Measurements from ENCODE around the gene RAE1. TPM values are rescaled to one million over a fixed set of nuclear protein-coding genes. Genes with fewer than 3 reads are reported as not detected.

RAE1 gene
- 10 to 100 TPM; 33.7 to 38.2 TPM for total RNA-seq

- Mint-ChIP-seq H3K9me3 (no peaks in the 10 kb centered on the region), H3K4me1 (ENCODE audit: low read depth) (peaks cover 23% of the 10 kb centered on the region), H3K27ac (peak within 1 kb of the TSS; percentile 85), H3K27me3 (no peaks in the 10 kb centered on the region), H3K36me3 (peaks cover 27% of the 10 kb centered on the region), H3K4me3 (peak within 1 kb of the TSS; percentile 90)
- intact Hi-C loops (cut with micrococcal nuclease), result loop anchor here (1.0 to 2.0 kb wide), 4 partner anchors 40 to 958 kb away; partner anchors contain the start of genes AURKA, CSTF1, RBM38 and RTF2
- ChIA-PET POLR2A (interaction anchor here (1.0 to 3.3 kb wide), 2 partner anchors 39 to 47 kb away, joined by 4 to 22 read pairs; partner anchors contain the start of gene RBM38), CTCF (interaction anchor here (1.0 kb wide), 1 partner anchor 801 kb away, joined by 4 read pairs; no protein-coding TSS in a partner anchor)
- peak; percentile 95 for DNase-seq
Measured at GRCh38 chr20:57351042-57351783, at the start of gene RAE1. RAE1 (plus strand) TSS chr20:57351255; CDS start chr20:57354039, 2,784 bp downstream.

GRCh38 chr20:57306747-57307146, 44.3 kb upstream of the RAE1 start:
- ChIA-PET POLR2A (no interaction called here), CTCF (interaction anchor here (0.7 kb wide), 1 partner anchor 217 kb away, joined by 3 read pairs; no protein-coding TSS in a partner anchor)
- intact Hi-C loops (cut with micrococcal nuclease), result no loop called here
- DNase-seq, result no peak
- H3K4me1 Mint-ChIP-seq (ENCODE audit: low read depth), result no peaks in the 10 kb centered on the region
- H3K27me3 Mint-ChIP-seq, result peaks cover 11% of the 10 kb centered on the region
- no peak overlapping the region for H3K4me3 Mint-ChIP-seq
- H3K36me3 Mint-ChIP-seq, result no peaks in the 10 kb centered on the region
- no peaks in the 10 kb centered on the region for H3K9me3 Mint-ChIP-seq
- no peak overlapping the region for H3K27ac Mint-ChIP-seq

- no peaks in the 10 kb centered on the region for H3K9me3 Mint-ChIP-seq
- H3K36me3 Mint-ChIP-seq, result no peaks in the 10 kb centered on the region
- CTCF ChIA-PET, result no interaction called here
- no peak overlapping the region for H3K27ac Mint-ChIP-seq
- H3K4me1 Mint-ChIP-seq (ENCODE audit: low read depth), result no peaks in the 10 kb centered on the region
- no peak for DNase-seq
- peaks cover 6% of the 10 kb centered on the region for H3K27me3 Mint-ChIP-seq
- no peak overlapping the region for H3K4me3 Mint-ChIP-seq
- POLR2A ChIA-PET, result no interaction called here
- intact Hi-C loops (cut with micrococcal nuclease), result no loop called here
Measured at GRCh38 chr20:57308451-57309271, 42.4 kb upstream of the RAE1 start.

GRCh38 chr20:57309544-57310115, 41.4 kb upstream of the RAE1 start:
- no peaks in the 10 kb centered on the region for H3K4me1 Mint-ChIP-seq (ENCODE audit: low read depth)
- CTCF ChIA-PET, result no interaction called here
- POLR2A ChIA-PET, result no interaction called here
- H3K9me3 Mint-ChIP-seq, result no peaks in the 10 kb centered on the region
- no peak overlapping the region for H3K4me3 Mint-ChIP-seq
- no peak for DNase-seq
- H3K27ac Mint-ChIP-seq, result no peak overlapping the region
- intact Hi-C loops (cut with micrococcal nuclease), result no loop called here
- H3K36me3 Mint-ChIP-seq, result no peaks in the 10 kb centered on the region
- peaks cover 5% of the 10 kb centered on the region for H3K27me3 Mint-ChIP-seq

- ChIA-PET CTCF (no interaction called here), POLR2A (no interaction called here)
- Mint-ChIP-seq H3K9me3 (no peaks in the 10 kb centered on the region), H3K27ac (no peak overlapping the region), H3K4me1 (ENCODE audit: low read depth) (no peaks in the 10 kb centered on the region), H3K27me3 (peaks cover 4% of the 10 kb centered on the region), H3K4me3 (no peak overlapping the region), H3K36me3 (no peaks in the 10 kb centered on the region)
- intact Hi-C loops (cut with micrococcal nuclease), result no loop called here
- no peak for DNase-seq
Measured at GRCh38 chr20:57310821-57311514, 40.1 kb upstream of the RAE1 start.

GRCh38 chr20:57312138-57312537, 38.9 kb upstream of the RAE1 start:
- no peaks in the 10 kb centered on the region for H3K36me3 Mint-ChIP-seq
- intact Hi-C loops (cut with micrococcal nuclease), result no loop called here
- ChIA-PET CTCF (interaction anchor here (0.6 to 2.0 kb wide), 2 partner anchors 34 to 133 kb away, joined by 3 to 5 read pairs; no protein-coding TSS in a partner anchor), POLR2A (no interaction called here)
- no peak for DNase-seq
- peaks cover 4% of the 10 kb centered on the region for H3K27me3 Mint-ChIP-seq
- no peak overlapping the region for H3K27ac Mint-ChIP-seq
- no peaks in the 10 kb centered on the region for H3K4me1 Mint-ChIP-seq (ENCODE audit: low read depth)
- H3K4me3 Mint-ChIP-seq, result no peak overlapping the region
- H3K9me3 Mint-ChIP-seq, result no peaks in the 10 kb centered on the region

GRCh38 chr20:57313230-57313629, 37.8 kb upstream of the RAE1 start:
- H3K4me1 Mint-ChIP-seq (ENCODE audit: low read depth), result no peaks in the 10 kb centered on the region
- H3K9me3 Mint-ChIP-seq, result no peaks in the 10 kb centered on the region
- H3K36me3 Mint-ChIP-seq, result no peaks in the 10 kb centered on the region
- peaks cover 6% of the 10 kb centered on the region for H3K27me3 Mint-ChIP-seq
- no peak overlapping the region for H3K4me3 Mint-ChIP-seq
- intact Hi-C loops (cut with micrococcal nuclease), result no loop called here
- CTCF ChIA-PET, result interaction anchor here (2.0 kb wide), 1 partner anchor 33 kb away, joined by 5 read pairs; no protein-coding TSS in a partner anchor
- no peak overlapping the region for H3K27ac Mint-ChIP-seq
- POLR2A ChIA-PET, result no interaction called here
- no peak for DNase-seq

- Mint-ChIP-seq H3K9me3 (no peaks in the 10 kb centered on the region), H3K4me1 (ENCODE audit: low read depth) (no peaks in the 10 kb centered on the region), H3K27me3 (peaks cover 6% of the 10 kb centered on the region), H3K4me3 (no peak overlapping the region), H3K36me3 (no peaks in the 10 kb centered on the region), H3K27ac (no peak overlapping the region)
- ChIA-PET POLR2A (no interaction called here), CTCF (interaction anchor here (2.0 kb wide), 1 partner anchor 32 kb away, joined by 5 read pairs; no protein-coding TSS in a partner anchor)
- intact Hi-C loops (cut with micrococcal nuclease), result no loop called here
- no peak for DNase-seq
Measured at GRCh38 chr20:57313951-57314350, 37.1 kb upstream of the RAE1 start.

GRCh38 chr20:57315083-57315975, 35.7 kb upstream of the RAE1 start:
- peaks cover 12% of the 10 kb centered on the region for H3K27me3 Mint-ChIP-seq
- CTCF ChIA-PET, result no interaction called here
- DNase-seq, result no peak
- intact Hi-C loops (cut with micrococcal nuclease), result no loop called here
- H3K4me3 Mint-ChIP-seq, result no peak overlapping the region
- no peaks in the 10 kb centered on the region for H3K4me1 Mint-ChIP-seq (ENCODE audit: low read depth)
- no peak overlapping the region for H3K27ac Mint-ChIP-seq
- no peaks in the 10 kb centered on the region for H3K36me3 Mint-ChIP-seq
- H3K9me3 Mint-ChIP-seq, result no peaks in the 10 kb centered on the region
- POLR2A ChIA-PET, result no interaction called here

GRCh38 chr20:57315976-57316480, 35.0 kb upstream of the RAE1 start:
- intact Hi-C loops (cut with micrococcal nuclease), result no loop called here
- no peak for DNase-seq

GRCh38 chr20:57316795-57317201, 34.3 kb upstream of the RAE1 start:
- Mint-ChIP-seq H3K27me3 (peaks cover 18% of the 10 kb centered on the region), H3K36me3 (no peaks in the 10 kb centered on the region), H3K4me3 (no peak overlapping the region), H3K27ac (no peak overlapping the region), H3K9me3 (no peaks in the 10 kb centered on the region), H3K4me1 (ENCODE audit: low read depth) (no peaks in the 10 kb centered on the region)
- intact Hi-C loops (cut with micrococcal nuclease), result no loop called here
- no peak for DNase-seq
- ChIA-PET POLR2A (no interaction called here), CTCF (no interaction called here)

More at GRCh38 chr20:57315976-57316480, 35.0 kb upstream of the RAE1 start:
- ChIA-PET CTCF (no interaction called here), POLR2A (no interaction called here)
- H3K36me3 Mint-ChIP-seq, result no peaks in the 10 kb centered on the region
- H3K4me1 Mint-ChIP-seq (ENCODE audit: low read depth), result no peaks in the 10 kb centered on the region
- no peak overlapping the region for H3K27ac Mint-ChIP-seq
- H3K27me3 Mint-ChIP-seq, result peaks cover 13% of the 10 kb centered on the region
- no peaks in the 10 kb centered on the region for H3K9me3 Mint-ChIP-seq
- H3K4me3 Mint-ChIP-seq, result no peak overlapping the region

Data from activated CD4-positive, alpha-beta memory T cell treated with anti-CD3 and anti-CD28 coated beads for 36 hours (primary cell).